ENCODE measurements around the gene PSTK.

PSTK gene

DNA sequence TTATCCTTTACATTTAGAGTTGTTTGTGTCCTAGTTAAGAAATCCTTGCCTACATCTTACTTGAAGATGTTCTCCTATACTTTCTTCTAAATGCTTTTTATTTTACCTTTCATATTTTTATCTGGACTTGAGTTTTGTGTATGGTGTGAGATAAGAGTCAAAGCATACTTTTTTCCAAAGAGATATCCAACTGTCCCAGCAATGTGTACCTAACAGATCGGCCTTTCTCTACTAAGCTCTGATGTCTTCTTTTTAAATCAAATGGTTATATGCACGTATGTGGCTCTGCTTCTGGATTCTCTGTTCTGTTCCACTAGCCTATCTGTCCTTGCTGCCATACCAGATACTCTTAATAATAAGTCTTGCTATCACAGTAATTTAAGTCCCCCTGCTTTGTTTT lies 21.2 kb downstream of the PSTK start:
- H3K9me3 Mint-ChIP-seq: no peaks in the 10 kb centered on the region
- H3K27me3 Mint-ChIP-seq: no peaks in the 10 kb centered on the region
- H3K4me3 Mint-ChIP-seq: no peak overlapping the region
- peak overlapping the region; percentile 20 for H3K27ac Mint-ChIP-seq
- no peak for DNase-seq
- H3K36me3 Mint-ChIP-seq (ENCODE audit: low read depth): peaks cover 69% of the 10 kb centered on the region
- peaks cover 58% of the 10 kb centered on the region for H3K4me1 Mint-ChIP-seq (ENCODE audit: low read depth)

DNA sequence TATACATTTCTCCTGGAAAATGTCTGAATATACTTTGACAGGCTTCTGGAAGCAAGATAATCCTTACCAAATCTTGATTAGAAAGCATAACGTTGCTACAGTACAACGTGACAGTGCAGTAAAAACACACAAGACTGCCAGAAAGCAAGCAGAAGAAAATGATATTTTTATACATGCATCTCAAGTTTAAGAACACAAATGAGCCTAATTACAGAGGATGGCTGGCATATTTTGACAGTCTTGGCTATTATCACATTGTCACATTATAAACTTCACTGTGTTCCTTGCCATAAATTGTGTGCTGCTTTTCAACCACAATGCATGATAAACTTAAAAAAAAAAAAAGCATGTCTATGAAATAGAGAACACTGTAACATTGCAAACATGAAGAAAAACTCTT lies 24.1 kb downstream of the PSTK start:
- Mint-ChIP-seq H3K27ac (no peak overlapping the region), H3K4me1 (ENCODE audit: low read depth) (peaks cover 67% of the 10 kb centered on the region), H3K9me3 (no peaks in the 10 kb centered on the region), H3K36me3 (ENCODE audit: low read depth) (peaks cover 67% of the 10 kb centered on the region), H3K27me3 (no peaks in the 10 kb centered on the region), H3K4me3 (no peak overlapping the region)
- no peak for DNase-seq

DNA sequence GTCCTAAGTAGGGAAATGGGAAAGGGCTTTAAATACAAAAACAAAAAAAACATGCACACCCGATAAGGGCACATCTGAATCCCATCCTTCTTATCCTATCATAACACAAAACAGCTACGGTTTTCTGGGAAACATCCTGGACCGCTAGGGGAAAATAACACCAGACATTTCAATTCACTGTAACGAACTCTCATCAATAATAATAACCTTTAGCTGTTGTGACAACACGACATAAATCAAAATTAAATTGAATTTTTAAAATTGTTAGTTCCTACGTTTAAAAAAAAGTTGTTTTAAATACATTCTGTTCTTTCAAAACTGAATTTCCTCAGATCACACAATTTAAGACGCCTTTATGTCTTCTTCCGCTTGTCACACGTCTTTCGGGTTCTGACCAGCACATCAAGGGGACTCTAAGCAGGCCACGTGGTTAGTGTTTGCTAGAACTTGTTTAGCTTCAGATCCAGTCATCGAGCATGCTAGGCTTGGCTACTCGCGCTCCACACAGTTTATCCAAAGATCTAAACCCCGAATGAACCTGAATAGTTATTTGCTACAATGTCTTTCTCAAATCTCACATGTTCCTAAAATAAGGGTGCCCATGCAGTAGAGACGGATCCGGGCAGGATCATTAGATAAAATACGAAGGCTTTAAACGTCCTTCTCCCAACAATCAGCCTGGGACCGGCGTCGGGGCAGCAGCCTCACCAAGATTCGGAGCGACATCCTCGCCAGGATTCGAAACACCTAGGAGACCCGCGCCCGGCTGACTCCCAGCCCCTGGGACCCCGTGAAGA lies 27.6 kb downstream of the PSTK start:
- H3K36me3 Mint-ChIP-seq (ENCODE audit: low read depth): peaks cover 59% of the 10 kb centered on the region
- no peak for DNase-seq
- H3K27me3 Mint-ChIP-seq: no peaks in the 10 kb centered on the region
- peak overlapping the region; percentile 94 for H3K4me3 Mint-ChIP-seq
- H3K9me3 Mint-ChIP-seq: no peaks in the 10 kb centered on the region
- H3K4me1 Mint-ChIP-seq (ENCODE audit: low read depth): peaks cover 61% of the 10 kb centered on the region
- peak overlapping the region; percentile 99 for H3K27ac Mint-ChIP-seq

DNA sequence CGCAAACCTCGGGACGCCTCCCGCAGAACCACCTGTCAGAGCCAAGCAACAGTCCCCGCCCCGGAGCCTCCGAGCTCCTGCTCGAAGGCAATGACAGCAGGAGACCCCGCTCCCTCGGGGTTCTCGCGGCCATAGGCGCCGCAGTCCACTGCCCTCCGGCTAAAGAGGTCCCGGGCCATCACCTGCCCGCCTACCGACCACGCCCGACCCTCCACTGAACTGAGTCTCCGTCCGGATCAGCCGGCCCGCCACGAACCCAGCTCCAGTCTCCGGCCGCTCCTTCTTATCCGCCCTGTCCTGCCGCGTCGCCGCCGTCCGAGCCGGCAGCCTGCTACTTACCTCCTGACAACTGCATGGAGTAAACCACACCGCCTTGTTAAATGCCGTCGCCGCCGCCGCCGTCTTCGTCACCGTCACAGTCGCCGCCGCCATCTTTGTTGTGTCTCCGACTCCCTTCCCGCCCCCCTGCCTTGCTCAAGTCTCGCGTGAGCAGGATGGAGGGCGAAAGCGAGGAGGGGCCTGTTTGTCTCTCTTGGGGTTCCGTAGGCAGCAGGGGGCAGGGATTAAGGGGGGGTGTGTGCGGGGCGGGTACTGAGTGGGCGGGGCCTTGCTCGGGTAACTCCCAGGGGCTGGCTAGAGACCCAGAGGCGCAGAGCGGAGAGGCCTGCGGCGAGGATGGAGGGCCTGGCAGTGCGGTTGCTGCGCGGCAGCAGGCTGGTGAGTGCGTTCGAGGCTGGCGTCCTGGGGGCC lies 28.3 kb downstream of the PSTK start, which contains the start of the genes ACADSB and IKZF5:
Gene ACADSB (plus strand): TSS at position 652 of the 750 bp plus-strand sequence. CDS start 24 bp downstream, at position 676.
Gene IKZF5 (minus strand): TSS at position 441 of the 750 bp plus-strand sequence. CDS start 10,170 bp downstream, outside the sequence.
- DNase-seq: peak; percentile 94
- H3K9me3 Mint-ChIP-seq: no peaks in the 10 kb centered on the region
- peaks cover 62% of the 10 kb centered on the region for H3K36me3 Mint-ChIP-seq (ENCODE audit: low read depth)
- H3K27ac Mint-ChIP-seq: peak within 1 kb of the TSS; percentile 99
- peaks cover 59% of the 10 kb centered on the region for H3K4me1 Mint-ChIP-seq (ENCODE audit: low read depth)
- H3K4me3 Mint-ChIP-seq: peak within 1 kb of the TSS; percentile 94
- H3K27me3 Mint-ChIP-seq: no peaks in the 10 kb centered on the region

DNA sequence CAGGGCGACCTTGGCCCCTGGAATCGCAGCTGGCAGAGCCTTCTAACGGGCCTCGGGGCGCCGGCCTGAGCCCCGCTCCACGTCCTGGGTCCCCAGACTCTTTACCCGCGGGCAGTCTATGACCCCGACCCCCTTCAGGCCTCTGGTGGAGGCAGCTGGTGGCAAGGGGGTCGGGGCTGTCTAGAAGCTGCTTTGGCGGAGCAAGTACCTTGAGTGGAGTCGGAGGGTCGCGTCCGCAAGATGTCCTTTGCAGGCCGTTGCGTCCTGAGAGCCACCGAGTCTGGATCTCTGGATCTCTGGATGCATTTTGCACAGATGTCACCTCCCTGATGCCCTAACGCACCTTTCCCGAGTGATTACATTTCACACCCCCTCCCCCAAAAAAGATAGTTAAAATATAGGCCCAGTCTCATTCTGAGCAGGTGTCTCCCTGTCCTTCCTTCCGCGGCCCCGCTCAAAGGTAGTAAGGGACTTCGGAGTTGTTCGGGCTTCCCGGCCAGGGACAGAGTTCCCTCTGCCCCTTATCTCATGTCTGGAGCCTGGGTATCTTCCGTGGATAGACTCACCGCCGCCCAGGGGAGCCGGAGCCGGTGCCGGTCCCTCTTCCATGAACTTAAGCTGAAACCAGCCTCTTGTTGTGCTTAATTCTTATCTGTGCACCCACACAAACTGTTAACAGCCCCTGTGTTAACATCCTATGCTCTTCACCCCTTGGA lies 29.1 kb downstream of the PSTK start:
- H3K9me3 Mint-ChIP-seq: no peaks in the 10 kb centered on the region
- peak overlapping the region; percentile 99 for H3K27ac Mint-ChIP-seq
- peak; percentile 54 for DNase-seq
- peaks cover 54% of the 10 kb centered on the region for H3K4me1 Mint-ChIP-seq (ENCODE audit: low read depth)
- no peaks in the 10 kb centered on the region for H3K27me3 Mint-ChIP-seq
- H3K36me3 Mint-ChIP-seq (ENCODE audit: low read depth): peaks cover 57% of the 10 kb centered on the region
- H3K4me3 Mint-ChIP-seq: peak overlapping the region; percentile 94

DNA sequence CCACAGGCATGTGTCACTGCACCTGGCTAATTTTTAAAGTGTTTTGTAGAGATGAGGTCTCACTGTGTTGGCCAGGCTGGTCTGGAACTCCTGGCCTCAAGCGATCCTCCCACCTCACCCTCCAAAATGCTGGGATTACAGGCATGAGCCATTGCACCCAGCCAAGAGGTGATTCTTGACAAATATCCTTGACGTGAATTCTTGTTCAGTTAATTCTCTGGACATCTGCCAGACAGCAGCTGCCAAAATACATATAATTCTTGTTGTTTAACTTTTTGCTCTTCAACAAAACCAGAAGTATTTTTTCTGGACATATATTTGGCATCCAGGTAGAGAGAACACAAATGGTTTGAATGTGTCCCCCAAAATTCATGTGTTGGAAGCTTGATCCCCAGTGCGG lies 31.8 kb downstream of the PSTK start:
- no peak overlapping the region for H3K27ac Mint-ChIP-seq
- H3K9me3 Mint-ChIP-seq: no peaks in the 10 kb centered on the region
- peaks cover 37% of the 10 kb centered on the region for H3K36me3 Mint-ChIP-seq (ENCODE audit: low read depth)
- H3K27me3 Mint-ChIP-seq: no peaks in the 10 kb centered on the region
- peaks cover 30% of the 10 kb centered on the region for H3K4me1 Mint-ChIP-seq (ENCODE audit: low read depth)
- no peak overlapping the region for H3K4me3 Mint-ChIP-seq
- no peak for DNase-seq

DNA sequence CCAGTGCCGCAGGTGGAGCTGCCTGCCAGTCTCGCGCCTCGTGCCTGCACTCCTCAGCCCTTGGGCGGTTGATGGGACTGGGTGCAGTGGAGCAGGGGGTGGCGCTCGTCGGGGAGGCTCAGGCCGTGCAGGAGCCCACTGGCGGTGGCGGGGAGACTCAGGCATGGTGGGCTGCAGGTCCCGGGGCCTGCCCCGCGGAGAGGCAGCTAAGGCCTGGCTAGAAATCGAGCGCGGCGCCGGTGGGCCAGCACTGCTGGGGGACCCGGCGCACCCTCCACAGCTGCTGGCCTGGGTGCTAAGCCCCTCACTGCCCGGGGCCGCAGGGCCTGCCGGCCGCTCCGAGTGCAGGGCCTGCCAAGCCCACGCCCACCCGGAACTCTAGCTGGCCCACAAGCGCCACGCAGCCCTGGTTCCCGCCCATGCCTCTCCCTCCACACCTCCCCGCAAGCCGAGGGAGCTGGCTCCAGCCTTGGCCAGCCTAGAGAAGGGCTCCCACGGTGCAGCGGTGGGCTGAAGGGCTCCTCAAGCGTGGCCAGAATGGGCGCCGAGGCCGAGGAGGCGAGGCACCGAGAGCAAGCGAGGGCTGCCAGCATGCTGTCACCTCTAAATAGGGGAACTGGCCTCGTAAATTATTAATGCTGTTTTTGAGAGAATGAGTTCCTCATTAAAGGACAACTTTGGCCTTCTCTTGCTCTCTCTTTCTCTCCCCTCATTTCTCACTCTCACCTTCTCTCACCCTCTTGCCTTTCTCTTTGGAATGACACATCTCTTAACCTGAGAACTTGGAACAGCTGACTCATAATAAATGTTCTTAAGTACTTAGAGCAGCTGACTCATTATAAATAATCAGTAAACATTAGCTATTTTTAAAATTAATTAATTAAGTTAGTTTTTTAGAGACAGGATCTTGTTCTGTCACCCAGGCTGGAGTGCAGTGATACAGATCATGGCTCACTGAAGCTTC lies 33.5 kb downstream of the PSTK start:
- no peak overlapping the region for H3K4me3 Mint-ChIP-seq
- no peak for DNase-seq
- H3K36me3 Mint-ChIP-seq (ENCODE audit: low read depth): peaks cover 24% of the 10 kb centered on the region
- H3K4me1 Mint-ChIP-seq (ENCODE audit: low read depth): peaks cover 22% of the 10 kb centered on the region
- H3K27me3 Mint-ChIP-seq: no peaks in the 10 kb centered on the region
- no peak overlapping the region for H3K27ac Mint-ChIP-seq
- H3K9me3 Mint-ChIP-seq: no peaks in the 10 kb centered on the region

DNA sequence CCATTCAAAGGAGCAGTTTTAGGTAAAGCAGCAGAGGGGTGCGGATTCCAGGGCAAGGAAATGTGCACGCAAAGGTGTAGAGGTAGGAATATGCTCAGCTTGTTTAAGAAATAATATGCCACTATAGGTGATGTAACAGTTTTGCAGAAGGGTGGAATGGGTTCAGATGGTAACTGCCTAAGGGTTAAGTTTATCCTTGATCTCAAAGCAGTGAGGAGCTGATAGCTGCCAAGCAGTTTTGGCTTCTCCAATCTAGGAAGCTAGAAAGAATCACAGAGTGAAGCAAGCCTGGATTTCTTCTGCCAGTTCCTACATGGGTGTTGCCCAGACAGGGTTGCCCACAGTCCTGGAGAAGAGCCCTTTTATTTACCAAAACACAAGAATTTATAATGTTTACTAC lies 34.6 kb downstream of the PSTK start:
- peaks cover 19% of the 10 kb centered on the region for H3K36me3 Mint-ChIP-seq (ENCODE audit: low read depth)
- no peak for DNase-seq
- no peaks in the 10 kb centered on the region for H3K27me3 Mint-ChIP-seq
- no peaks in the 10 kb centered on the region for H3K9me3 Mint-ChIP-seq
- H3K27ac Mint-ChIP-seq: no peak overlapping the region
- H3K4me1 Mint-ChIP-seq (ENCODE audit: low read depth): peaks cover 17% of the 10 kb centered on the region
- no peak overlapping the region for H3K4me3 Mint-ChIP-seq

DNA sequence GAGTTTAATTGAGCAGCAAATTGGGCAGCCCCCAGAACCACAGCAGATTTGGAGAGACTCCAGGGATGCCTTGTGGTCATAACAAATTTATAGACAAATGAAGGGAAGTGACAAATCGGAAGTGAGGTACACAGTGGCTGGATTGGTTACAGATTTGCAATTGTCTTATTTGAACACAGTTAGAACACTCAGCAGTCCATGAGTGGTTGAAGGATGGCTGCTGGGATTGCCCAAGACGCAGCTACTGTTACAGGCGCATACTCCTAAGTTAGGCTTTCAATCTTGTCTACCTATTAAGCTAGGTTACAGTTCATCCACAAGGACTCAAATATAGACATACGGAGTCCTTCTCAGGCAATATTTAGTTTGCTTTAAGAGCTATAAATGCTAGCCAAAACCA lies 36.0 kb downstream of the PSTK start:
- H3K36me3 Mint-ChIP-seq (ENCODE audit: low read depth): peaks cover 19% of the 10 kb centered on the region
- peaks cover 3% of the 10 kb centered on the region for H3K4me1 Mint-ChIP-seq (ENCODE audit: low read depth)
- no peaks in the 10 kb centered on the region for H3K9me3 Mint-ChIP-seq
- H3K4me3 Mint-ChIP-seq: no peak overlapping the region
- no peaks in the 10 kb centered on the region for H3K27me3 Mint-ChIP-seq
- no peak overlapping the region for H3K27ac Mint-ChIP-seq
- DNase-seq: no peak

DNA sequence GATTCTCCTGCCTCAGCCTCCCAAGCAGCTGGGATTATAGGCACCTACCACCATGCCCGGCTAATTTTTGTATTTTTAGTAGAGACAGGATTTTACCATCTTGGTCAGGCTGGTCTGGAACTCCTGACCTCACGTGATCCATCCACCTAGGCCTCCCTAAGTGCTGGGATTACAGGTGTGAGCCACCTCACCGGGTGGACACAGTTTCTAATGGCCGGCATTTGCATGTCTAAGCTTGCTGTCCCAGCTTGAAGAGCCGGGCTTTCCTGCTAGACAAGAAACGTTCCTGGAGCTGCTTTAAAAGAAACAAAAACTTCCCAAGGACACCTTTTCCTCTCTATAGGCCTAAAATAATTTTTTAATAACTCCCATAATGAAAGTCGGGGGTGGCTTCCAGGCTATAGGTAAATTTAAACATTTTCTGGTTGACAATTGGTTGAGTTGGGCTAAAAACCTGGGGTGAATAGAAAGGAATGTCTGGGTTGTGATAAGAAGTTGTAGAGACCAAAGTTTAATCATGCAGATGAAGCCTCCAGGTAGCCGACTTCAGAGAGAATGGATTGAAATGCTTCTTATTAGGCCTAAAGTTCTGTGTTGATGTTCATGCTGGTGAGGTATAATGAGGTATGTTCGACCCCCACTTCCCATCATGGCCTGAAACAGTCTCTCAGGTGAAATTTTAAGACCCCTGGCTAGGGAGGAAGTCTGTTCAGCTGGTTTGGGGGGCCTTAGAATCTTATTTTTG lies 37.4 kb downstream of the PSTK start:
- H3K27me3 Mint-ChIP-seq: no peaks in the 10 kb centered on the region
- no peak overlapping the region for H3K27ac Mint-ChIP-seq
- H3K36me3 Mint-ChIP-seq (ENCODE audit: low read depth): peaks cover 10% of the 10 kb centered on the region
- no peak overlapping the region for H3K4me3 Mint-ChIP-seq
- DNase-seq: no peak
- H3K4me1 Mint-ChIP-seq (ENCODE audit: low read depth): peaks cover 2% of the 10 kb centered on the region
- no peaks in the 10 kb centered on the region for H3K9me3 Mint-ChIP-seq

DNA sequence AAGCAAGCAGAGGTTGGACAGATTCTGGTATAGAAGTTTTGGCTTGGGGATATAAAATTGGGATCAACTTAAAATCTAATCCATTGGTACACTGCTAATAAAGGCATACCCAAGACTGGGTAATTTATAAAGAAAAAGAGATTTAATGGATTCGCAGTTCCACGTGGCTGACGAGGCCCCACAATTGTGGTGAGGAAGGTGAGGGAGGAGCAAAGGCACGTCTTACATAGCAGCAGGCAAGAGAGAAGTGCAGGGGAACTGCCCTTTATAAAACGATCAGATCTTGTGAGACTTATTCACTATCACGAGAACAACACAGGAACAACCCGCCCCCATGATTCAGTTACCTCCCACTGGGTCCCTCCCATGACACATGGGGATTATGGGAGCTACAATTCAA lies 38.3 kb downstream of the PSTK start:
- Mint-ChIP-seq H3K27ac (no peak overlapping the region), H3K9me3 (no peaks in the 10 kb centered on the region), H3K36me3 (ENCODE audit: low read depth) (peaks cover 2% of the 10 kb centered on the region), H3K27me3 (no peaks in the 10 kb centered on the region), H3K4me3 (no peak overlapping the region), H3K4me1 (ENCODE audit: low read depth) (peaks cover 2% of the 10 kb centered on the region)
- no peak for DNase-seq

DNA sequence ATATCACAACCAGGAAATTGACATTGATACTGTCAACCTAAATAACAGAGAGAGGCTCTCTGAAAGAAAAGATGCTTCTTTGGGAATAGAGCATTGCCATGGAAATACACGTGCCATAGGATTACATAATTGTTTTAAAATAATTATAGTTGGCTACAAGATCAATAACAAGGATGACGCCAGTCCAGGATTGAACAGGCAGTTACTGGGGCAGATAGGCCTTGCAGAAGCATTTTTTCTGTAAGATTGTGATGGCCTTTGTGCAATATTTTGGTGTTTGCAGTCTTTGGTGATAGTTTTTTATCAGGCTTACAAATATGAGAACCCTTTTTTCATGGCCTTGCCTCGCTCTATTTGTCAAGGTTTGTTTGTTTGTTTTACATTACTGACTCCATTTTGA lies 39.1 kb downstream of the PSTK start:
- H3K27me3 Mint-ChIP-seq: no peaks in the 10 kb centered on the region
- no peak overlapping the region for H3K4me3 Mint-ChIP-seq
- no peaks in the 10 kb centered on the region for H3K4me1 Mint-ChIP-seq (ENCODE audit: low read depth)
- no peak overlapping the region for H3K27ac Mint-ChIP-seq
- no peaks in the 10 kb centered on the region for H3K36me3 Mint-ChIP-seq (ENCODE audit: low read depth)
- no peak for DNase-seq
- no peaks in the 10 kb centered on the region for H3K9me3 Mint-ChIP-seq

DNA sequence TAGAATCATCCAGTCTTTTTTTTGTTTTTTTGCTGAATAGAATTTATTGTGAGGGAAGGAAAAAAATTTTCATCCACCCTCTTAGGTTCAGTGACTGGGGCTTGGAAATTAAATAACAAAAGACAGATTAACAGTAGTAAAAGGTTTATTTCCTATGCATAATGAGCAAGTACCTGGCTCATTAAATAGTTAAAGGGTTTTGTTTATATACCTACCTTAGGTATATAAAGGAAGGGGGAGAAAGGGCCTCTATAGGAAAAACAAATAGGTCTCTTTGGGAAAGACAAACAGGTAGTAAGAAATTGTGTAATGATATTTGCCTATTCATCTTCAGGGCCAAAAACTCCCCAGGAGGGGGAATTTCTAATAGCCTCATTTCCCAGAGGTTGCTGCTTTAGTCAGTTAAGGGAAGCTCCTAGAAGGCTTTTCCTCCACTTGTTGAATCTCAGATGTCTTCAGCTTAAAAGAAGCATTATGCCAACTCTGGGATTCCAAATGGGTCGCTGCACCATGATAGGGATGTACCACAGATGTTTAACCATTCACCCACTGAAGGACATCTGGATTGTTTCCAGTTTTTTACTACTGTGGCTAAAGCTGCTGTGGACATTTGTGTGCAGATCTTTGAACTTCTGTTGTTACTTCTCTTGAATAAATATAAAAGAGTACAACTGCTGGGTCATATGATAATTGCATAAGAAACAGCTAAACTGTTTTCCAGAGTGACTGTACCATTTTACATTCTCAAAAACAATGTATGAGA lies 39.9 kb downstream of the PSTK start:
- Mint-ChIP-seq H3K4me3 (no peak overlapping the region), H3K9me3 (no peaks in the 10 kb centered on the region), H3K4me1 (ENCODE audit: low read depth) (no peaks in the 10 kb centered on the region), H3K27ac (no peak overlapping the region), H3K27me3 (no peaks in the 10 kb centered on the region), H3K36me3 (ENCODE audit: low read depth) (no peaks in the 10 kb centered on the region)
- no peak for DNase-seq
